Measurements from ENCODE around the gene KLHL6.
"Not testable (repeated sequence)": the region's sequence is repeated elsewhere in the genome, so short reads cannot be mapped to it uniquely, and the experiment has no call there.

Gene KLHL6

DNA sequence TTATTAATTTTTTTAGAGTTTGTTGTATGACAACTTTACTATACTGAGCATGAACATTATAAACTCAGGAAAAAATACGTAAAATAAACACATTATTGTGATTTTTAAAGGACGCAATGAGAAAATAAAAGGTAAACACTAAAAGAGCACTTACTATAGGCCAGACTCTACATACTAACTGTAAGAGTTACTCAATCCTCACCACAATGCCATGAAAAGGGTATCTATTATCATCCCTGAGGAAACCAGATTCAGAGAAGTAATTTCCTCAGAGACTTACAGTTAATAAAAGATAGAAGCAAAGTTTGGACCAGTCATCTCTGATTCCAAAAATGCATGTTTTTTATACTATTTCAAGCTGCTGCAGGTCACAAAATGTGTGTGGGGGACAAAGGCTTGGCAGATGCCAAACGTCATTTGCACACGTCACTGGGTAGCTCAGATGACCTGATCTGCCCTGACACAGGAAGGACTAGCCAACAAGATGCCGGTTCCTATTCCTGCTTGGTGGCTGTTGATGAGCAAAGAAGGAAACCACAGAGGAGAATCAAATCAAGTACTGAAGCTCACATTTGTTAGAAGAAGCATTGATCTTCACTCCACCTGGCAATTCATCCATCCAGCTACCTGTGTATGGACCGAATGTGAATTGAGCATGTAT lies 42.3 kb downstream of the KLHL6 start:
- H3K27ac ChIP-seq (ENCODE audit: low read length), result no peak overlapping the region
- H3K27me3 ChIP-seq (ENCODE audit: insufficient read depth, low read length), result no peaks in the 10 kb centered on the region
- H3K9me3 ChIP-seq (ENCODE audit: insufficient read depth, low read depth, low read length), result no peaks in the 10 kb centered on the region
- H3K9ac ChIP-seq (ENCODE audit: low read depth, low read length), result no peak overlapping the region
- H3K4me1 ChIP-seq (ENCODE audit: insufficient read depth, low read length), result peaks cover 2% of the 10 kb centered on the region; the same call in 1 of the 2 replicates
- no peaks in the 10 kb centered on the region for H3K36me3 ChIP-seq (ENCODE audit: insufficient read depth, low read depth, low read length)
- no peak overlapping the region for H3K4me3 ChIP-seq (ENCODE audit: low read length)

DNA sequence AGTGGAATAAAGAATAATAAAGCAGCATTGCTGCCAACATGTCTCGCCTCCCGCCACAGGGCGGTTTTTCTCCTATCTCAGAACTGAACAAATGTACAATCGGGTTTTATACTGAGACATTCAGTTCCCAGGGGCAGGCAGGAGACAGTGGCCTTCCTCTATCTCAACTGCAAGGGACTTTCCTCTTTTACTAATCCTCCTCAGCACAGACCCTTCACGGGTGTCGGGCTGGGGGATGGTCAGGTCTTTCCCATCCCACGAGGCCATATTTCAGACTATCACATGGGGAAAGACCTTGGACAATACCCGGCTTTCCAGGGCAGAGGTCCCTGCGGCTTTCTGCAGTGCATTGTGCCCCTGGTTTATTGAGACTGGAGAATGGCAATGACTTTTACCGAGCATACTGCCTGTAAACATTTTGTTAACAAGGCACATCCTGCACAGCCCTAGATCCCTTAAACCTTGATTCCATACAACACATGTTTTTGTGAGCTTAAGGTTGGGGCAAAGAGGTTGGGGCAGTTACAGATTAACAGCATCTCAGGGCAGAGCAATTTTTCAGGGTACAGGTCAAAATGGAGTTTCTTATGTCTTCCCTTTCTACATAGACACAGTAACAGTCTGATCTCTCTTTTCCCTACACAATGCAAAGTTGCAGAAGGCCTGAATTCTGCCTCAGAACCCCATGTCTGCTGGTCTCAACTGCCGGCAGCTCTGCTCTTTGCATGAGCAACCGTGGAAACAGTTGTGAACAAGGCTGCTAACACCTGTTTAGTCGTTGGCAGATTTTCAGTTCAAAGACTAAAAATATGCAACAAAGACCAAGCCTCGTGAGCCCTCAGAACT lies 44.0 kb downstream of the KLHL6 start:
- not testable (repeated sequence) for H3K4me1 ChIP-seq (ENCODE audit: insufficient read depth, low read length); H3K27me3 ChIP-seq (ENCODE audit: insufficient read depth, low read length); H3K9ac ChIP-seq (ENCODE audit: low read depth, low read length); H3K4me3 ChIP-seq (ENCODE audit: low read length); H3K27ac ChIP-seq (ENCODE audit: low read length); H3K9me3 ChIP-seq (ENCODE audit: insufficient read depth, low read depth, low read length); H3K36me3 ChIP-seq (ENCODE audit: insufficient read depth, low read depth, low read length)

DNA sequence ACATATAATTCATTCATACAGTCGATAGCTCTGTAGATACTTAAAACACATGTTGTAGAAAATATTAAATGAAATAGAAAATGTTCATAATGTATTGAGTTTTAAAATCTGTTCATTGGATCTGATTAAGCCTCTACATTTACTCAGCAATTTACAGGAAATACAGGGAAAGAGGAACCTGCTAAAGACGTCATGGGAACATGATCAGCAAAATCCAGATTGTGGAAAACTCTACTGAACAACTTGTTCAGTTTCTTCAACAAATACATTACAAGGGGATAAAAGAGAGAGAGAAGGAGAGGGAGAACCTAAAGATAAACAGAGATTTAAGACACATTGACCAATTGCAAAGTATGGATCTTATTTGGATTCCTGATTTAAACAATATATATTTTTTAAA lies 46.7 kb downstream of the KLHL6 start:
- Histone ChIP-seq H3K27ac (ENCODE audit: low read length) (no peak overlapping the region), H3K4me1 (ENCODE audit: insufficient read depth, low read length) (no peaks in the 10 kb centered on the region), H3K9ac (ENCODE audit: low read depth, low read length) (no peak overlapping the region), H3K36me3 (ENCODE audit: insufficient read depth, low read depth, low read length) (no peaks in the 10 kb centered on the region), H3K4me3 (ENCODE audit: low read length) (no peak overlapping the region), H3K27me3 (ENCODE audit: insufficient read depth, low read length) (no peaks in the 10 kb centered on the region), H3K9me3 (ENCODE audit: insufficient read depth, low read depth, low read length) (no peaks in the 10 kb centered on the region)

DNA sequence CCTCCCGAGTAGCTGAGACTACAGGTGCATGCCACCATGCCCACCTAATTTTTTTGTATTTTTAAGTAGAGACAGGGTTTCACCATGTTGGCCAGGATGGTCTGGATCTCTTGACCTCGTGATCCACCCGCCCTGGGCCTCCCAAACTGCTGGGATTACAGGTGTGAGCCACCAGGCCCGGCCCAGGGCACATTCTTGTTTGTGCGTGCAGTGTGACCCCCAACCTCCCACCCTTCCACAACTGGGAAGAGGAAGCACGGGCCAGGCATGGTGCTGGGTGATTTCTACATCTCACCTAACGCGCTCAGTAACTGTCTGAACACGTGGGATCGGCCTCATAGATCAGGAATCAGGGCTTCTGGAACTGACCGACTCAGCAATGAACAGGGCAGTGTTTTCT lies 48.0 kb downstream of the KLHL6 start:
- no peak overlapping the region for H3K4me3 ChIP-seq (ENCODE audit: low read length)
- no peaks in the 10 kb centered on the region for H3K36me3 ChIP-seq (ENCODE audit: insufficient read depth, low read depth, low read length)
- H3K4me1 ChIP-seq (ENCODE audit: insufficient read depth, low read length), result no peaks in the 10 kb centered on the region
- no peak overlapping the region for H3K9ac ChIP-seq (ENCODE audit: low read depth, low read length)
- H3K27ac ChIP-seq (ENCODE audit: low read length), result no peak overlapping the region
- no peaks in the 10 kb centered on the region for H3K27me3 ChIP-seq (ENCODE audit: insufficient read depth, low read length)
- H3K9me3 ChIP-seq (ENCODE audit: insufficient read depth, low read depth, low read length), result no peaks in the 10 kb centered on the region

GRCh38 chr3:183506674-183507320 lies 48.7 kb downstream of the KLHL6 start:
- no peaks in the 10 kb centered on the region for H3K9me3 ChIP-seq (ENCODE audit: insufficient read depth, low read depth, low read length)
- no peaks in the 10 kb centered on the region for H3K4me1 ChIP-seq (ENCODE audit: insufficient read depth, low read length)
- no peak overlapping the region for H3K27ac ChIP-seq (ENCODE audit: low read length)
- no peak overlapping the region for H3K4me3 ChIP-seq (ENCODE audit: low read length)
- H3K9ac ChIP-seq (ENCODE audit: low read depth, low read length), result no peak overlapping the region
- no peaks in the 10 kb centered on the region for H3K27me3 ChIP-seq (ENCODE audit: insufficient read depth, low read length)
- no peaks in the 10 kb centered on the region for H3K36me3 ChIP-seq (ENCODE audit: insufficient read depth, low read depth, low read length)

DNA sequence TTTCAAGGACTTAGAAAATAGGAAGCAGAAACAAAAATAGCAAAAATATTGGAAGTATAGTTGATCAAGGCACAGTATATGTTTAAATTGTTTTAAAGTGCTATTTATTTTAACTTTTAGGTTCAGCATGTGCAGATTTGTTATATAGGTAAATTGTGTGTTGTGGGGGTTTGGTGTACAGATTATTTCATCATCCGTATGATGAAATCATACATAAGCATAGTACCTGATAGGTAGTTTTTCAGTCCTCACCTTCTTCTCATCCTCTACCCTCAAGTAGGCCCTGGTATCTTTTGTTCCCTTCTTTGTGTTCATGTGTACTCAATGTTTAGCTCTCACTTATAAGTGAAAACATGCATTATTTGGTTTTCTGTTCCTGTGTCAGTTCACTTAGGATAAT lies 50.9 kb downstream of the KLHL6 start:
- no peaks in the 10 kb centered on the region for H3K9me3 ChIP-seq (ENCODE audit: insufficient read depth, low read depth, low read length)
- no peaks in the 10 kb centered on the region for H3K4me1 ChIP-seq (ENCODE audit: insufficient read depth, low read length)
- no peak overlapping the region for H3K27ac ChIP-seq (ENCODE audit: low read length)
- no peaks in the 10 kb centered on the region for H3K27me3 ChIP-seq (ENCODE audit: insufficient read depth, low read length)
- no peak overlapping the region for H3K4me3 ChIP-seq (ENCODE audit: low read length)
- no peak overlapping the region for H3K9ac ChIP-seq (ENCODE audit: low read depth, low read length)
- no peaks in the 10 kb centered on the region for H3K36me3 ChIP-seq (ENCODE audit: insufficient read depth, low read depth, low read length)

- H3K27ac ChIP-seq (ENCODE audit: low read length), result no peak overlapping the region
- no peaks in the 10 kb centered on the region for H3K27me3 ChIP-seq (ENCODE audit: insufficient read depth, low read length)
- no peaks in the 10 kb centered on the region for H3K36me3 ChIP-seq (ENCODE audit: insufficient read depth, low read depth, low read length)
- H3K4me1 ChIP-seq (ENCODE audit: insufficient read depth, low read length), result no peaks in the 10 kb centered on the region
- no peak overlapping the region for H3K4me3 ChIP-seq (ENCODE audit: low read length)
- no peaks in the 10 kb centered on the region for H3K9me3 ChIP-seq (ENCODE audit: insufficient read depth, low read depth, low read length)
- H3K9ac ChIP-seq (ENCODE audit: low read depth, low read length), result no peak overlapping the region
Measured at GRCh38 chr3:183503746-183504145, 51.8 kb downstream of the KLHL6 start.

DNA sequence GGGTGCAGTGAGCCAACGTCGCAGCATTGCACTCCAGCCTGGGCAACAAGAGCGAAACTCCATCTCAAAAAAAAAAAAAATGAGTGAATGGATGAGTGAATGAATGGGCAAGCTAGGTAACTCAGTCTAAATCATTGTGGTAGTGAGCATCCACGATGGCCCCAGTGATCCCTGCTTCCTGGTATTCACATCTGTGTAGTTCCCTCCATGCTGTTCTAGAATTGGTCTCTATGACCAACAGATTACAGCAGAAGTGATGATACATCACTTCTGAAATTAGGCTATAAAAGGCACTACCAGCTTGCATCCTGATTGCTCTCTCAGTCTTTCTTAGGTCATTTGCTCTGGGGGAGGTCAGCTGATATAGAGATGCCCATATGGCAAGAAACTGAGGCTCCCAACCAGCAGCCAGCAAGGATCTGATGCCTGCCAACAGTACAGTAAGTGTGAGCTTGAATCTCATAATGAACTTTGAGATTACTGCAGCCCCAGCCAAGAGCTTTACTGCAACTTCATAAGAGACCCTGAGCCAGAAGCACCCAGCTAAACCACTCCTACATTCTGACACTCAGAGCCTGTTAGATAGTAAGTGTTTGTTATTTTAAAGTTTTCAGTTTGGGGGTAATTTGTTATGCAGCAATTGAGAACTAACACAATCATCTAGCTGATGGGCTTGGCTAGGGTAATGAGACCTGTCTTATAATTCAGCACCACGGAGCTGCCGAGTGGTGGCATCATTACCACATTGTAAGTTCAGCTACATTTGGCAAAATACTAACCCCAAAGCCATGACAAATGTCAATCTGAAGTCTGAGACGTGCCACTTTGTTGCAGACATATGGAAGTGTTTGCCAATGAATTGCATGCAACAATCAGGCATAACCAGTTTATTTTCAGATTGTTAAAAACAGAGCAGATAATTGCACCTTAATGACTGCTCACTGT lies 53.0 kb downstream of the KLHL6 start:
- H3K27me3 ChIP-seq (ENCODE audit: insufficient read depth, low read length), result no peaks in the 10 kb centered on the region
- H3K36me3 ChIP-seq (ENCODE audit: insufficient read depth, low read depth, low read length), result no peaks in the 10 kb centered on the region
- no peak overlapping the region for H3K4me3 ChIP-seq (ENCODE audit: low read length)
- H3K4me1 ChIP-seq (ENCODE audit: insufficient read depth, low read length), result no peaks in the 10 kb centered on the region
- no peaks in the 10 kb centered on the region for H3K9me3 ChIP-seq (ENCODE audit: insufficient read depth, low read depth, low read length)
- no peak overlapping the region for H3K9ac ChIP-seq (ENCODE audit: low read depth, low read length)
- H3K27ac ChIP-seq (ENCODE audit: low read length), result no peak overlapping the region

DNA sequence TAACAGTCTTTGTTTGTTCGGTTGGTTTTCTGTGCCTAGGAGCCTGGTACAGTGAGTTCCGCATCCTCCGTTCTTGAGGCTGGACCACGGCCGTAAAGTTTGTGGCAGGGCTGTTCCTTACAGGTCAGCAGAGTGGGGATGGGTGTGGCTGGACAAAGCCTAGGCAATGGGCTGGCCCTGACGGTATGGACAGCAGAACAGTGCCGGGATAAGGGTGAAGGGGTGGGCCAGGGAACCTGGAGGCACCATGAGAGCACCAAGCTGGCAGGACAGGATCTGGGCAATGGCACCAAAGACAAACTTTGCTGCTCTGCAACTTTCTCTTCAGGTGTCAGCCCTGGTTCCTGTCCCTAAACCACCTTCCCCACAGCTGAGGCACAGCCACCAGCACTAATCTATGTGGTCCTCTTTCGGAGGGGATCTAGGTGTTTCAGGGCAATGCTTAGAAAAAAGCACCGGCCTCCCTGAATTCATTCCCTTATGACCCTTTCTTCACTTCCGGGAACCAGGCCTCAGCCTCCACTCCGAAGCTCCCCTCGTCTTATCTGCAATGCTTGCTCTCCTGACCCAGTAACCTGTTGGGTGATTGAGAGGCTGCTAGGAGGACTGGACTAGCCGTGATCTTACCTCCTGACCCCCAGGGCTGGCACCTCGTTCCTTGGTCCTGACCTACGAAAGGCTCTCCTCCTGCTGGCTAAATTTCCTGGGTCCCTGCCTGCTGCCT lies 54.4 kb downstream of the KLHL6 start:
- Histone ChIP-seq H3K36me3 (ENCODE audit: insufficient read depth, low read depth, low read length) (no peaks in the 10 kb centered on the region), H3K27ac (ENCODE audit: low read length) (no peak overlapping the region), H3K4me3 (ENCODE audit: low read length) (no peak overlapping the region), H3K9ac (ENCODE audit: low read depth, low read length) (no peak overlapping the region), H3K4me1 (ENCODE audit: insufficient read depth, low read length) (no peaks in the 10 kb centered on the region), H3K9me3 (ENCODE audit: insufficient read depth, low read depth, low read length) (no peaks in the 10 kb centered on the region), H3K27me3 (ENCODE audit: insufficient read depth, low read length) (no peaks in the 10 kb centered on the region)

GRCh38 chr3:183500319-183500718 lies 55.2 kb downstream of the KLHL6 start:
- Histone ChIP-seq H3K9ac (ENCODE audit: low read depth, low read length) (no peak overlapping the region), H3K27me3 (ENCODE audit: insufficient read depth, low read length) (no peaks in the 10 kb centered on the region), H3K36me3 (ENCODE audit: insufficient read depth, low read depth, low read length) (no peaks in the 10 kb centered on the region), H3K4me3 (ENCODE audit: low read length) (no peak overlapping the region), H3K4me1 (ENCODE audit: insufficient read depth, low read length) (no peaks in the 10 kb centered on the region), H3K27ac (ENCODE audit: low read length) (no peak overlapping the region), H3K9me3 (ENCODE audit: insufficient read depth, low read depth, low read length) (no peaks in the 10 kb centered on the region)

DNA sequence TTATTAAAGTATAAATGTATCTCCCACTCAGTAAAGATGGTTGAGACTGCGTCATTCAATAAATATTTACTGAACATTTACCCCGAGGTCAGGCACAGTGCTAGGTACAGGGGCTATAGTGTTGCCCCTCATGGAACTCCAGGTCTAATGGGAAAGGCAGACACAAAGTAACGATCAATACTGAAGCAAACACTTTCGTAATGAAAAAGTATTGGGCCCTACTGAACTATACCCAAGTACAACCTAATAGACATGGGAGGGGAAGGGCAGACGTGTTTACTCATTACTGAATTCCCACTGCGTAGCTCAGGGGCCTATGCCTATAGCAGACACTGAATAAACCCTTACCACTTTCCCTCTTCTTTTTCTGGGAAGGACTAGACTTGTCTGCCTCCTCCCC lies 56.9 kb downstream of the KLHL6 start:
- Histone ChIP-seq H3K4me3 (ENCODE audit: low read length) (no peak overlapping the region), H3K4me1 (ENCODE audit: insufficient read depth, low read length) (no peaks in the 10 kb centered on the region), H3K27me3 (ENCODE audit: insufficient read depth, low read length) (no peaks in the 10 kb centered on the region), H3K9me3 (ENCODE audit: insufficient read depth, low read depth, low read length) (no peaks in the 10 kb centered on the region), H3K9ac (ENCODE audit: low read depth, low read length) (no peak overlapping the region), H3K27ac (ENCODE audit: low read length) (no peak overlapping the region), H3K36me3 (ENCODE audit: insufficient read depth, low read depth, low read length) (no peaks in the 10 kb centered on the region)

Data from iPS-20b (cell line).